Tibial artery (tissue), 4 donors: Measurements from ENCODE around the gene CCR5AS.

Experiments
- DNase-seq, 2 donors: peaks; one replicate each; pipeline ENCODE4 v3.0.0-alpha.2; 2019
- H3K27ac ChIP-seq, 2 donors: fragments of 200-600 bp; sonication (generic) in 1 of 2; 1 replicate in 1 of 2; 2 replicates in 1 of 2; pipeline ENCODE4 v1.5.1; 2018 to 2019; ENCODE audit warnings: mild to moderate bottlenecking in 1 of 2
- H3K27me3 ChIP-seq, 2 donors: fragments of 200-600 bp; sonication (generic) in 1 of 2; one replicate each; pipeline versions ENCODE4 v1.5.1 to v1.6.0; 2016 to 2019
- H3K36me3 ChIP-seq, 3 donors: fragments of 200-600 bp; sonication (generic) in 2 of 3; one replicate each; pipeline ENCODE4 v1.5.1; 2016 to 2019; ENCODE audit warnings: mild to moderate bottlenecking in 2 of 3
- H3K4me1 ChIP-seq, 4 donors: fragments of 200-600 bp; sonication (generic) in 2 of 4; 1 replicate in 3 of 4; 2 replicates in 1 of 4; pipeline ENCODE4 v1.5.1; 2016 to 2019
- H3K4me3 ChIP-seq, 2 donors: fragments of 200-600 bp; sonication (generic) in 1 of 2; 1 replicate in 1 of 2; 2 replicates in 1 of 2; pipeline ENCODE4 v1.5.1; 2018 to 2019; ENCODE audit warnings: mild to moderate bottlenecking in 2 of 2
- H3K9me3 ChIP-seq, 3 donors: fragments of 200-600 bp; sonication (generic) in 1 of 3; one replicate each; pipeline ENCODE4 v1.5.1; 2016 to 2019
- CTCF ChIP-seq, 2 experiments: fragments of 200-600 bp in 1 of 2; fragments of 450-650 bp in 1 of 2; IDR thresholded peaks; one replicate each; pipeline ENCODE4 v1.5.1; 2017 to 2019; ENCODE audit warnings: antibody characterized with exemption in 2 of 2, mild to moderate bottlenecking in 1 of 2, moderate library complexity in 1 of 2
- intact Hi-C: fragments of 100-400 bp; cut with DNase I; formaldehyde crosslinking; loops from one replicate; pipeline ENCODE4 v1.15.0; 2023; ENCODE audit warnings: low total_unique reads

CCR5AS gene

GRCh38 chr3:46416125-46416810 lies 9.4 kb upstream of the CCR5AS start:
- Histone ChIP-seq H3K4me1 (no peaks in the 10 kb centered on the region), H3K27me3 (no peaks in the 10 kb centered on the region), H3K36me3 (no peaks in the 10 kb centered on the region), H3K27ac (no peak overlapping the region), H3K4me3 (no peak overlapping the region), H3K9me3 (no peaks in the 10 kb centered on the region)
- no peak for TF ChIP-seq CTCF (IDR thresholded peaks at IDR 0.05)
- DNase-seq, result no peak
- intact Hi-C loops, result no loop called here

GRCh38 chr3:46414739-46415138 lies 7.9 kb upstream of the CCR5AS start:
- intact Hi-C loops, result no loop called here
- Histone ChIP-seq H3K4me1 (no peaks in the 10 kb centered on the region), H3K27ac (no peak overlapping the region), H3K4me3 (no peak overlapping the region), H3K27me3 (no peaks in the 10 kb centered on the region), H3K36me3 (no peaks in the 10 kb centered on the region), H3K9me3 (no peaks in the 10 kb centered on the region)
- TF ChIP-seq CTCF (IDR thresholded peaks at IDR 0.05), result no peak
- DNase-seq, result no peak

- Histone ChIP-seq H3K27ac (no peak overlapping the region), H3K4me1 (no peaks in the 10 kb centered on the region), H3K9me3 (no peaks in the 10 kb centered on the region), H3K27me3 (no peaks in the 10 kb centered on the region), H3K4me3 (no peak overlapping the region), H3K36me3 (no peaks in the 10 kb centered on the region)
- no peak for DNase-seq
- intact Hi-C loops, result no loop called here
- no peak for TF ChIP-seq CTCF (IDR thresholded peaks at IDR 0.05)
Observed at GRCh38 chr3:46413951-46414350, 7.1 kb upstream of the CCR5AS start.

GRCh38 chr3:46412786-46413298 lies 6.0 kb upstream of the CCR5AS start:
- Histone ChIP-seq H3K4me1 (peaks cover 0 to 2% (median 0%) of the 10 kb centered on the region in 4 donors), H3K27me3 (peaks cover 0 to under 1% of the 10 kb centered on the region in 2 donors), H3K4me3 (no peak overlapping the region), H3K36me3 (no peaks in the 10 kb centered on the region), H3K27ac (no peak overlapping the region), H3K9me3 (no peaks in the 10 kb centered on the region)
- no peak for TF ChIP-seq CTCF (IDR thresholded peaks at IDR 0.05)
- no peak for DNase-seq
- intact Hi-C loops, result no loop called here

GRCh38 chr3:46411271-46411670 lies 4.4 kb upstream of the CCR5AS start:
- no peak for DNase-seq
- H3K27me3 ChIP-seq, result peaks cover 0 to 2% of the 10 kb centered on the region in 2 donors
- no peak overlapping the region for H3K4me3 ChIP-seq
- no peaks in the 10 kb centered on the region for H3K36me3 ChIP-seq
- H3K4me1 ChIP-seq, result peaks cover 0 to 6% (median 0%) of the 10 kb centered on the region in 4 donors
- intact Hi-C loops, result no loop called here
- H3K27ac ChIP-seq, result no peak overlapping the region
- TF ChIP-seq CTCF (IDR thresholded peaks at IDR 0.05), result no peak
- no peaks in the 10 kb centered on the region for H3K9me3 ChIP-seq
